Measurements from ENCODE around the gene CHST6. TPM values are rescaled to one million over a fixed set of nuclear protein-coding genes. Genes with fewer than 3 reads are reported as not detected.
"Not testable (repeated sequence)": the region's sequence is repeated elsewhere in the genome, so short reads cannot be mapped to it uniquely, and the experiment has no call there.

Gene CHST6
- total RNA-seq, 1 experiment from 2014 or later = 0.91 TPM

GRCh38 chr16:75457485-75458021, 37.7 kb downstream of the CHST6 start:
- H3K9me2 ChIP-seq (replicated peaks; ENCODE audit: low read length) = no peaks in the 10 kb centered on the region
- TF ChIP-seq EZH2 (IDR thresholded peaks at IDR 0.05; ENCODE audit: low read length, unreplicated experiment) = no peak
- no peak for TF ChIP-seq EZH2phosphoT487 (IDR thresholded peaks at IDR 0.05; ENCODE audit: borderline replicate concordance, low read length)
- no peak for TF ChIP-seq CTCF (conservative IDR thresholded peaks at IDR 0.05; ENCODE audit: low read depth, low read length)
- no peaks in the 10 kb centered on the region for H3K9me3 ChIP-seq (ENCODE audit: low read length)
- no peak overlapping the region for H3K4me2 ChIP-seq (ENCODE audit: low read length)
- no peak overlapping the region for H3K9ac ChIP-seq (ENCODE audit: low read length)
- no peak overlapping the region for H3K27ac ChIP-seq (ENCODE audit: low read length)
- no peak for ATAC-seq
- CTCF ChIA-PET = no interaction called here
- H3K36me3 ChIP-seq (ENCODE audit: low read depth, low read length) = no peaks in the 10 kb centered on the region
- H3K27me3 ChIP-seq (ENCODE audit: low read length) = no peaks in the 10 kb centered on the region
- H3K4me1 ChIP-seq (ENCODE audit: insufficient read depth, low read length) = peaks cover 11% of the 10 kb centered on the region; the same call in 1 of the 2 replicates
- H2AFZ ChIP-seq (ENCODE audit: low read length) = no peak overlapping the region
- intact Hi-C loops (cut with micrococcal nuclease) = no loop called here
- peaks cover 17% of the 10 kb centered on the region for H4K20me1 ChIP-seq (ENCODE audit: low read length)
- no TSS peak for BruUV-seq (replicated peaks)
- no peak for DNase-seq
- POLR2A ChIA-PET (ENCODE audit: unreplicated experiment) = no interaction called here
- peaks cover 99% of the 10 kb centered on the region for H3K79me2 ChIP-seq (ENCODE audit: low read length)
- H3K4me3 ChIP-seq (ENCODE audit: low read length) = no peak overlapping the region
- no peaks in the 10 kb centered on the region for H3F3A ChIP-seq (ENCODE audit: low read length, unreplicated experiment)

DNA sequence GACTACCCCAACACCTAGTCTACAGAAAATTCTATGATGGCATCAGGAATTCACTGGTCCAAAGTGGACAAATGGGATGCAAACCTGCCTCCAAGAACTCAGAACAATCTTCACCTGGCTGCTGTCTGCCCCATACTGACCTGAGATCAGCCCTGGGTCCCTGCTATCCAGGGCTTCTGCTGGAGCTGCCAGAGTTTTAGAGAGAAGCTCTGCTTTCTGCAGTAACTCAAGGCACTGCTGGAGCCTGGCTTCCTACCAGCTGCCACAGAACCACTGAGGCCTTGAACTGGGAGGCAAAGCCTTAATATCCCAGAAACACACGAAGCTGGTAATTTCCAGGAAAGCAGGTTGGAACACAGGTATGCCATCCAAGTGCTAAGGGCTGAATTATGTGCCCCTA, 38.3 kb downstream of the CHST6 start:
- Histone ChIP-seq H3K27ac (ENCODE audit: low read length) (no peak overlapping the region), H3K9ac (ENCODE audit: low read length) (no peak overlapping the region), H3K79me2 (ENCODE audit: low read length) (peaks cover 98% of the 10 kb centered on the region), H3K4me2 (ENCODE audit: low read length) (no peak overlapping the region), H3K36me3 (ENCODE audit: low read depth, low read length) (no peaks in the 10 kb centered on the region), H3K27me3 (ENCODE audit: low read length) (no peaks in the 10 kb centered on the region), H3K4me3 (ENCODE audit: low read length) (no peak overlapping the region), H2AFZ (ENCODE audit: low read length) (no peak overlapping the region), H3K9me2 (replicated peaks; ENCODE audit: low read length) (no peaks in the 10 kb centered on the region), H3F3A (ENCODE audit: low read length, unreplicated experiment) (no peaks in the 10 kb centered on the region), H3K4me1 (ENCODE audit: insufficient read depth, low read length) (peaks cover 5% of the 10 kb centered on the region; the same call in 1 of the 2 replicates), H3K9me3 (ENCODE audit: low read length) (no peaks in the 10 kb centered on the region), H4K20me1 (ENCODE audit: low read length) (peaks cover 16% of the 10 kb centered on the region)
- no TSS peak for BruUV-seq (replicated peaks)
- ATAC-seq (no peak), DNase-seq (no peak)
- ChIA-PET CTCF (no interaction called here), POLR2A (ENCODE audit: unreplicated experiment) (no interaction called here)
- TF ChIP-seq CTCF (conservative IDR thresholded peaks at IDR 0.05; ENCODE audit: low read depth, low read length) (no peak), EZH2 (IDR thresholded peaks at IDR 0.05; ENCODE audit: low read length, unreplicated experiment) (no peak), EZH2phosphoT487 (IDR thresholded peaks at IDR 0.05; ENCODE audit: borderline replicate concordance, low read length) (no peak)
- intact Hi-C loops (cut with micrococcal nuclease) = no loop called here

- DNase-seq; H3F3A ChIP-seq (ENCODE audit: low read length, unreplicated experiment); intact Hi-C loops (cut with micrococcal nuclease); ATAC-seq; H3K9me3 ChIP-seq (ENCODE audit: low read length); H3K27me3 ChIP-seq (ENCODE audit: low read length); H3K36me3 ChIP-seq (ENCODE audit: low read depth, low read length); H3K4me2 ChIP-seq (ENCODE audit: low read length); H3K9me2 ChIP-seq (replicated peaks; ENCODE audit: low read length); H2AFZ ChIP-seq (ENCODE audit: low read length); H3K27ac ChIP-seq (ENCODE audit: low read length); H3K9ac ChIP-seq (ENCODE audit: low read length); CTCF ChIA-PET; BruUV-seq (replicated peaks); H3K4me1 ChIP-seq (ENCODE audit: insufficient read depth, low read length); H3K4me3 ChIP-seq (ENCODE audit: low read length); POLR2A ChIA-PET (ENCODE audit: unreplicated experiment): not testable (repeated sequence)
- peaks cover 96% of the 10 kb centered on the region for H3K79me2 ChIP-seq (ENCODE audit: low read length)
- peaks cover 11% of the 10 kb centered on the region for H4K20me1 ChIP-seq (ENCODE audit: low read length)
Measured at GRCh38 chr16:75456486-75456885, 38.8 kb downstream of the CHST6 start.
